IMR-90 (cell line): ENCODE data around the gene KIF21A.

ENCODE experiments used
- CEBPB ChIP-seq: IDR thresholded peaks from 2 replicates; pipeline ENCODE4 v1.6.1; 2012; ENCODE audit warnings: low read depth, low read length, improper control_type of control experiment
- CHD1 ChIP-seq: IDR thresholded peaks from 2 replicates; pipeline ENCODE4 v1.6.1; 2012; ENCODE audit warnings: low read depth, low read length, improper control_type of control experiment
- CTCF ChIP-seq: conservative IDR thresholded peaks from 2 replicates; pipeline ENCODE4 v1.5.1; 2012; ENCODE audit warnings: mild to moderate bottlenecking, low read depth, low read length, improper control_type of control experiment
- FOS ChIP-seq: fragments of 150-350 bp; IDR thresholded peaks from 2 replicates; pipeline ENCODE4 v1.6.1; 2016; ENCODE audit warnings: low read depth, low read length
- MAFK ChIP-seq: IDR thresholded peaks from 2 replicates; pipeline ENCODE4 v1.6.1; 2012; ENCODE audit warnings: low read depth, low read length, improper control_type of control experiment
- MXI1 ChIP-seq: IDR thresholded peaks from 2 replicates; pipeline ENCODE4 v1.6.1; 2012; ENCODE audit warnings: low read depth, mild to moderate bottlenecking, low read length, moderate library complexity, borderline replicate concordance
- POLR2A ChIP-seq: IDR thresholded peaks from 2 replicates; pipeline ENCODE4 v1.6.1; 2012; ENCODE audit warnings: mild to moderate bottlenecking, low read depth, low read length
- RAD21 ChIP-seq: IDR thresholded peaks from 2 replicates; pipeline ENCODE4 v1.6.1; 2012; ENCODE audit warnings: low read length, improper control_type of control experiment
- RFX5 ChIP-seq: IDR thresholded peaks from 2 replicates; pipeline ENCODE4 v1.8.0; 2012; ENCODE audit warnings: low read depth, mild to moderate bottlenecking, low read length, moderate library complexity
- SMC3 ChIP-seq: fragments of 150-350 bp; IDR thresholded peaks from 2 replicates; pipeline ENCODE4 v1.6.1; 2016; ENCODE audit warnings: low read depth, mild to moderate bottlenecking, antibody characterized with exemption, low read length, moderate library complexity
- TF ChIP-seq, protein P1 (sequence below): fragments of 150-350 bp; IDR thresholded peaks from 2 replicates; pipeline ENCODE4 v1.6.1; 2017; ENCODE audit warnings: mild to moderate bottlenecking, antibody characterized with exemption, low read length, low read depth

GRCh38 chr12:39420043-39420442 is 22.9 kb downstream of the KIF21A start:
- TF ChIP-seq, protein P1, sequence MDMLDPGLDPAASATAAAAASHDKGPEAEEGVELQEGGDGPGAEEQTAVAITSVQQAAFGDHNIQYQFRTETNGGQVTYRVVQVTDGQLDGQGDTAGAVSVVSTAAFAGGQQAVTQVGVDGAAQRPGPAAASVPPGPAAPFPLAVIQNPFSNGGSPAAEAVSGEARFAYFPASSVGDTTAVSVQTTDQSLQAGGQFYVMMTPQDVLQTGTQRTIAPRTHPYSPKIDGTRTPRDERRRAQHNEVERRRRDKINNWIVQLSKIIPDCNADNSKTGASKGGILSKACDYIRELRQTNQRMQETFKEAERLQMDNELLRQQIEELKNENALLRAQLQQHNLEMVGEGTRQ, result no peak
- no peak for TF ChIP-seq POLR2A
- TF ChIP-seq FOS, result no peak
- TF ChIP-seq CTCF, result no peak
- TF ChIP-seq MXI1, result no peak
- TF ChIP-seq RFX5, result no peak
- TF ChIP-seq CHD1, result no peak
- TF ChIP-seq SMC3, result no peak
- no peak for TF ChIP-seq MAFK
- TF ChIP-seq RAD21, result no peak
- no peak for TF ChIP-seq CEBPB
